Esophagus squamous epithelium (tissue), 5 donors: ENCODE measurements around the gene HES5. TPM values are rescaled to one million over a fixed set of nuclear protein-coding genes. Genes with fewer than 3 reads are reported as not detected.
A peak's percentile ranks its signal among the peaks of the same experiment; 100 is the strongest.

ENCODE experiments used
- DNase-seq: peaks from one replicate; lab custom pipeline; 2025; lab: John Stamatoyannopoulos, UW
- H3K27ac ChIP-seq, 4 donors: fragments of 200-600 bp; sonication (generic); one replicate each; pipeline ENCODE4 v1.5.1; 2016 to 2019; ENCODE audit warnings: mild to moderate bottlenecking in 1 of 4
- H3K27me3 ChIP-seq, 4 donors: fragments of 200-600 bp; sonication (generic); 1 replicate in 3 of 4; 2 replicates in 1 of 4; pipeline versions ENCODE4 v1.5.1 to v1.6.0; 2017 to 2021; ENCODE audit warnings: antibody characterized with exemption in 1 of 4
- H3K36me3 ChIP-seq, 3 donors: fragments of 200-600 bp; sonication (generic); one replicate each; pipeline ENCODE4 v1.5.1; 2016 to 2019
- H3K4me1 ChIP-seq, 3 donors: fragments of 200-600 bp; sonication (generic); one replicate each; pipeline ENCODE4 v1.5.1; 2017 to 2019
- H3K4me3 ChIP-seq, 4 donors: fragments of 200-600 bp; sonication (generic); 1 replicate in 3 of 4; 2 replicates in 1 of 4; pipeline ENCODE4 v1.5.1; 2016 to 2019; ENCODE audit warnings: mild to moderate bottlenecking in 2 of 4, moderate library complexity in 1 of 4
- H3K9me3 ChIP-seq, 3 donors: fragments of 200-600 bp; sonication (generic); one replicate each; pipeline ENCODE4 v1.5.1; 2016 to 2019
- CTCF ChIP-seq, 6 experiments: fragments of 450-650 bp in 4 of 6; fragments of 200-600 bp in 2 of 6; sonication (generic) in 2 of 6; IDR thresholded peaks; one replicate each; pipeline ENCODE4 v1.5.1; 2016 to 2019; ENCODE audit warnings: antibody characterized with exemption in 6 of 6, mild to moderate bottlenecking in 4 of 6, moderate library complexity in 4 of 6
- POLR2A ChIP-seq, 4 donors: fragments of 450-650 bp; IDR thresholded peaks; one replicate each; pipeline ENCODE4 v1.6.1; 2017; ENCODE audit warnings: antibody characterized with exemption in 4 of 4, mild to moderate bottlenecking in 4 of 4, moderate library complexity in 3 of 4
- WGBS, 2 donors: methylation state at CpG; one replicate each; pipeline ENCODE4 v1.1.5; 2018; 5-methylcytosine and 5-hydroxymethylcytosine counted together
- intact Hi-C: fragments of 100-400 bp; cut with DNase I; formaldehyde crosslinking; loops from one replicate; pipeline ENCODE4 v1.15.0; 2022
- total RNA-seq, 4 donors: library from RNA; depleted of rRNA; stranded (reverse); fragments of >200 nt; gene quantifications; one replicate each; pipeline ENCODE4 v1.1.0, GENCODE V29; 2016
- donor health status: DM: yes; HTN: yes; CAD: no.

Gene HES5
- total RNA-seq, 4 donors from 2014 or later = 0.35 to 0.76 (median 0.70) TPM; not detected in 1

GRCh38 chr1:2559509-2560298 lies 29.6 kb upstream of the HES5 start:
- no peak for TF ChIP-seq CTCF (IDR thresholded peaks at IDR 0.05)
- TF ChIP-seq POLR2A (IDR thresholded peaks at IDR 0.05) = no peak
- no peak for DNase-seq
- Histone ChIP-seq H3K27ac (no peak overlapping the region), H3K4me1 (peaks cover 22 to 49% (median 33%) of the 10 kb centered on the region in 3 donors), H3K36me3 (peaks cover 11 to 59% (median 15%) of the 10 kb centered on the region in 3 donors), H3K27me3 (no peaks in the 10 kb centered on the region), H3K4me3 (no peak overlapping the region), H3K9me3 (no peaks in the 10 kb centered on the region)
- WGBS, 2 donors = 89 to 94% methylated on average over 9 to 17 of the region's 35 CpGs
- intact Hi-C loops = no loop called here

- intact Hi-C loops = no loop called here
- H3K9me3 ChIP-seq = no peaks in the 10 kb centered on the region
- H3K36me3 ChIP-seq = peaks cover 11 to 59% (median 15%) of the 10 kb centered on the region in 3 donors
- no peaks in the 10 kb centered on the region for H3K27me3 ChIP-seq
- H3K4me3 ChIP-seq = no peak overlapping the region
- H3K4me1 ChIP-seq = peaks cover 22 to 58% (median 34%) of the 10 kb centered on the region in 3 donors
- no peak overlapping the region for H3K27ac ChIP-seq
- WGBS, 2 donors = 90% methylated on average over 2 of the region's 6 CpGs; no CpG with 5 or more reads in 1 of the 2 donors
- TF ChIP-seq POLR2A (IDR thresholded peaks at IDR 0.05) (no peak), CTCF (IDR thresholded peaks at IDR 0.05) (no peak)
- DNase-seq = no peak
Measured at GRCh38 chr1:2558861-2559260, 28.8 kb upstream of the HES5 start.

- no peak for DNase-seq
- Histone ChIP-seq H3K27ac (no peak overlapping the region), H3K4me1 (peaks cover 22 to 59% (median 34%) of the 10 kb centered on the region in 3 donors), H3K36me3 (peaks cover 10 to 54% (median 15%) of the 10 kb centered on the region in 3 donors), H3K4me3 (no peak overlapping the region), H3K27me3 (no peaks in the 10 kb centered on the region), H3K9me3 (no peaks in the 10 kb centered on the region)
- WGBS, 2 donors = 85 to 86% methylated on average over 4 to 6 of the region's 12 CpGs
- no peak for TF ChIP-seq POLR2A (IDR thresholded peaks at IDR 0.05)
- intact Hi-C loops = no loop called here
Measured at GRCh38 chr1:2558420-2558819, 28.4 kb upstream of the HES5 start.

GRCh38 chr1:2557482-2558400 lies 27.7 kb upstream of the HES5 start:
- Histone ChIP-seq H3K4me3 (peak overlapping the region; percentile 55 to 79 (median 68)), H3K27ac (peak overlapping the region; percentile 89 to 96 (median 90)), H3K9me3 (no peaks in the 10 kb centered on the region), H3K4me1 (peaks cover 22 to 59% (median 34%) of the 10 kb centered on the region in 3 donors), H3K36me3 (peaks cover 6 to 47% (median 15%) of the 10 kb centered on the region in 3 donors), H3K27me3 (no peaks in the 10 kb centered on the region)
- TF ChIP-seq CTCF (IDR thresholded peaks at IDR 0.05) (no peak), POLR2A (IDR thresholded peaks at IDR 0.05) (no peak)
- no peak for DNase-seq
- 62 to 100% methylated on average over 1 to 4 of the region's 30 CpGs for WGBS, 2 donors
- intact Hi-C loops = no loop called here

GRCh38 chr1:2556678-2557481 lies 26.8 kb upstream of the HES5 start:
- TF ChIP-seq POLR2A (IDR thresholded peaks at IDR 0.05) (no peak), CTCF (IDR thresholded peaks at IDR 0.05) (no peak)
- Histone ChIP-seq H3K4me3 (peak overlapping the region; percentile 55 to 79 (median 68)), H3K27me3 (no peaks in the 10 kb centered on the region), H3K27ac (peak overlapping the region; percentile 89 to 96 (median 90)), H3K9me3 (no peaks in the 10 kb centered on the region), H3K36me3 (peaks cover 6 to 39% (median 15%) of the 10 kb centered on the region in 3 donors), H3K4me1 (peaks cover 22 to 59% (median 34%) of the 10 kb centered on the region in 3 donors)
- intact Hi-C loops = no loop called here
- WGBS, 2 donors = 7 to 9% methylated on average over 9 to 10 of the region's 24 CpGs
- no peak for DNase-seq
